Panc1 (cell line): ENCODE data around the gene FAM240B.

ENCODE experiments used
- CTCF ChIP-seq: fragments of 450-650 bp; IDR thresholded peaks from 2 replicates; pipeline ENCODE4 v1.5.1; 2017; ENCODE audit warnings: mild to moderate bottlenecking
- POLR2AphosphoS5 ChIP-seq: IDR thresholded peaks from 2 replicates; pipeline ENCODE4 v1.6.1; 2012; ENCODE audit warnings: mild to moderate bottlenecking, low read depth, low read length, moderate library complexity
- REST ChIP-seq, 2 experiments: IDR thresholded peaks; 2 replicates each; pipeline ENCODE4 v1.6.1; 2011 to 2012; ENCODE audit warnings: low read depth in 2 of 2, control low read depth in 1 of 2, low read length in 1 of 2, mild to moderate bottlenecking in 1 of 2, moderate library complexity in 1 of 2; ENCODE audit not compliant: insufficient read depth in 1 of 2
- SIN3A ChIP-seq: IDR thresholded peaks from 2 replicates; pipeline ENCODE4 v1.6.1; 2012; ENCODE audit warnings: low read depth, mild to moderate bottlenecking, low read length, moderate library complexity, borderline replicate concordance; ENCODE audit not compliant: insufficient read depth
- TCF7L2 ChIP-seq: IDR thresholded peaks from 2 replicates; pipeline ENCODE4 v1.6.1; 2011; ENCODE audit warnings: mild to moderate bottlenecking, low read depth, low read length, inconsistent platforms

- TF ChIP-seq CTCF (no peak), POLR2AphosphoS5 (no peak), REST (IDR thresholded peaks at IDR 0.05; ENCODE audit: insufficient read depth in 1 of 2, low read depth in 2 of 2, low read length in 1 of 2) (no peak), TCF7L2 (no peak), SIN3A (no peak)
These were observed 44.7 kb downstream of the FAM240B start for GRCh38 chr9:38675211-38675610.
